Trophoblast cell (in vitro differentiated cells and primary cell): ENCODE results near the gene SELENOO.
A peak's percentile ranks its signal among the peaks of the same experiment; 100 is the strongest.
"Not testable (repeated sequence)": the region's sequence is repeated elsewhere in the genome, so short reads cannot be mapped to it uniquely, and the experiment has no call there.

ENCODE experiments used
- DNase-seq, 2 donors: peaks; one replicate each; pipeline ENCODE4 v3.0.0-alpha.2; 2016
- H2AFZ ChIP-seq: 2 replicates; pipeline ENCODE4 v1.6.1; 2013; ENCODE audit warnings: low read length, moderate library complexity, mild to moderate bottlenecking; ENCODE audit not compliant: insufficient read depth, poor library complexity
- H2AK5ac ChIP-seq: 2 replicates; pipeline ENCODE4 v1.6.1; 2013; ENCODE audit warnings: mild to moderate bottlenecking, low read length
- H2BK120ac ChIP-seq: 2 replicates; pipeline ENCODE4 v1.6.1; 2013; ENCODE audit warnings: low read length, mild to moderate bottlenecking, moderate library complexity; ENCODE audit not compliant: insufficient read depth, poor library complexity
- H2BK12ac ChIP-seq: 2 replicates; pipeline ENCODE4 v1.6.1; 2013; ENCODE audit warnings: mild to moderate bottlenecking, low read length, moderate library complexity
- H2BK5ac ChIP-seq: 2 replicates; pipeline ENCODE4 v1.6.1; 2013; ENCODE audit warnings: low read length, low read depth, moderate library complexity, mild to moderate bottlenecking; ENCODE audit not compliant: poor library complexity
- H3K14ac ChIP-seq: 2 replicates; pipeline ENCODE4 v1.6.1; 2013; ENCODE audit warnings: mild to moderate bottlenecking, low read length
- H3K18ac ChIP-seq: 2 replicates; pipeline ENCODE4 v1.6.1; 2013; ENCODE audit warnings: mild to moderate bottlenecking, low read length
- H3K23ac ChIP-seq: 2 replicates; pipeline ENCODE4 v1.6.1; 2013; ENCODE audit warnings: low read length
- H3K27ac ChIP-seq: 2 replicates; pipeline ENCODE4 v1.5.1; 2013; ENCODE audit warnings: low read depth, mild to moderate bottlenecking, inconsistent platforms, low read length, moderate library complexity
- H3K27me3 ChIP-seq: 2 replicates; pipeline ENCODE4 v1.6.1; 2013; ENCODE audit warnings: inconsistent platforms, mild to moderate bottlenecking, low read length, moderate library complexity; ENCODE audit not compliant: insufficient read depth
- H3K36me3 ChIP-seq, 2 experiments: 1 replicate in 1 of 2; 2 replicates in 1 of 2; pipeline ENCODE4 v1.6.1; 2013; ENCODE audit warnings: low read length in 2 of 2, mild to moderate bottlenecking in 2 of 2, moderate library complexity in 1 of 2; ENCODE audit not compliant: insufficient read depth in 2 of 2, control insufficient read depth in 1 of 2
- H3K4ac ChIP-seq: 2 replicates; pipeline ENCODE4 v1.6.1; 2013; ENCODE audit warnings: low read depth, mild to moderate bottlenecking, low read length, moderate library complexity
- H3K4me1 ChIP-seq, 2 experiments: 1 replicate in 1 of 2; 2 replicates in 1 of 2; pipeline ENCODE4 v1.6.1; 2013; ENCODE audit warnings: low read length in 2 of 2, mild to moderate bottlenecking in 2 of 2, moderate library complexity in 1 of 2; ENCODE audit not compliant: insufficient read depth in 2 of 2, control insufficient read depth in 1 of 2
- H3K4me2 ChIP-seq: 2 replicates; pipeline ENCODE4 v1.6.1; 2013; ENCODE audit warnings: inconsistent platforms, mild to moderate bottlenecking, low read length, moderate library complexity
- H3K4me3 ChIP-seq: 2 replicates; pipeline ENCODE4 v1.5.1; 2013; ENCODE audit warnings: mild to moderate bottlenecking, low read depth, low read length, inconsistent platforms
- H3K79me1 ChIP-seq: one replicate; pipeline ENCODE4 v1.6.1; 2013; ENCODE audit warnings: low read length
- H3K79me2 ChIP-seq: 2 replicates; pipeline ENCODE4 v1.6.1; 2013; ENCODE audit warnings: low read length, mild to moderate bottlenecking; ENCODE audit not compliant: control insufficient read depth, insufficient read depth, poor library complexity
- H3K9ac ChIP-seq: 2 replicates; pipeline ENCODE4 v1.6.1; 2013; ENCODE audit warnings: mild to moderate bottlenecking, low read length
- H3K9me3 ChIP-seq: 2 replicates; pipeline ENCODE4 v1.6.1; 2013; ENCODE audit warnings: low read depth, mild to moderate bottlenecking, control low read depth, inconsistent platforms, low read length; ENCODE audit not compliant: insufficient read depth
- H4K12ac ChIP-seq: 2 replicates; pipeline ENCODE4 v1.6.1; 2013; ENCODE audit warnings: low read depth, mild to moderate bottlenecking, low read length, moderate library complexity
- H4K8ac ChIP-seq: 2 replicates; pipeline ENCODE4 v1.6.1; 2013; ENCODE audit warnings: low read depth, mild to moderate bottlenecking, low read length, moderate library complexity
- H4K91ac ChIP-seq: one replicate; pipeline ENCODE4 v1.6.1; 2013; ENCODE audit warnings: low read depth, mild to moderate bottlenecking, low read length, moderate library complexity
- WGBS: extraction: QIAGEN DNeasy Blood & Tissue Kit; methylation state at CpG from one replicate; pipeline ENCODE4 v1.1.7; 2013; ENCODE audit warnings: missing lambda C conversion rate; ENCODE audit not compliant: insufficient read length, insufficient coverage; ENCODE audit errors: extremely low coverage; 5-methylcytosine and 5-hydroxymethylcytosine counted together

Gene SELENOO

DNA sequence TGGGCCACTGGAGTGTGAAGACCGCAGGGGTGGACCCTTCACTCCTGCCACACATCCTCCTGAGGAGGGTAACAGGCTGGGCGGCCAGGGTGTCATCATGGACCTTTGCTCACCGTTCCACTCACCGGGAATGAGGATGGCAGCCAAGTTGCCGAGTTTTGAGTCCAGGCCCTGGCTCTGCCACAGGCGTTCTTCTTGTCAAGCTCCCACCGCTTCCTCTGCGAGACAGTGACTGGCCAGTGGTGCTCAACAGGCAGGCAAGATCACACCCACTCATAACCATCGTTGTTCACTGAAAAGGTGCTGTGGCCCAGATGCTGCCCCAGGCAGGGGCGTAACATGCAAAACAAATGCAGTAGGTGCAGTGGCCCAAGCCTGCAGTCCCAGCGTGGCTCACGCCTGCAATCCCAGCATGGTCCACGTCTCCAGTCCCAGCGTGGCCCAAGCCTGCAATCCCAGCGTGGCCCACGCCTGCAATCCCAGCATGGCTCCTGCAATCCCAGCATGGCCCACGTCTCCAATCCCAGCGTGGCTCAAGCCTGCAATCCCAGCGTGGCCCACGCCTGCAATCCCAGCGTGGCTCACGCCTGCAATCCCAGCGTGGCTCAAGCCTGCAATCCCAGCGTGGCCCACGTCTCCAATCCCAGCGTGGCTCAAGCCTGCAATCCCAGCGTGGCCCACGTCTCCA lies 35.2 kb upstream of the SELENOO start:
- no peak overlapping the region for H3K18ac ChIP-seq
- H3K27ac ChIP-seq: no peak overlapping the region
- H3K14ac ChIP-seq: no peak overlapping the region
- H4K91ac ChIP-seq: no peak overlapping the region
- peaks cover 2% of the 10 kb centered on the region for H3K79me1 ChIP-seq
- H3K36me3 ChIP-seq: no peaks in the 10 kb centered on the region
- H2AFZ ChIP-seq: no peak overlapping the region
- H3K79me2 ChIP-seq: no peaks in the 10 kb centered on the region
- no peak overlapping the region for H3K4me2 ChIP-seq
- no peak overlapping the region for H2BK5ac ChIP-seq
- no peak overlapping the region for H3K9ac ChIP-seq
- peaks cover 15% of the 10 kb centered on the region for H3K9me3 ChIP-seq
- DNase-seq: no peak
- no peaks in the 10 kb centered on the region for H3K4me1 ChIP-seq
- WGBS: no CpG with 5 or more reads among the region's 28 CpGs
- H3K27me3 ChIP-seq: peaks cover 9% of the 10 kb centered on the region
- no peak overlapping the region for H3K4ac ChIP-seq
- H3K4me3 ChIP-seq: no peak overlapping the region
- H2BK12ac ChIP-seq: no peak overlapping the region
- no peak overlapping the region for H3K23ac ChIP-seq
- no peak overlapping the region for H2BK120ac ChIP-seq
- no peak overlapping the region for H4K12ac ChIP-seq
- H4K8ac ChIP-seq: no peak overlapping the region
- no peak overlapping the region for H2AK5ac ChIP-seq

GRCh38 chr22:50167689-50168489 lies 32.9 kb upstream of the SELENOO start:
- WGBS: no CpG with 5 or more reads among the region's 11 CpGs

DNA sequence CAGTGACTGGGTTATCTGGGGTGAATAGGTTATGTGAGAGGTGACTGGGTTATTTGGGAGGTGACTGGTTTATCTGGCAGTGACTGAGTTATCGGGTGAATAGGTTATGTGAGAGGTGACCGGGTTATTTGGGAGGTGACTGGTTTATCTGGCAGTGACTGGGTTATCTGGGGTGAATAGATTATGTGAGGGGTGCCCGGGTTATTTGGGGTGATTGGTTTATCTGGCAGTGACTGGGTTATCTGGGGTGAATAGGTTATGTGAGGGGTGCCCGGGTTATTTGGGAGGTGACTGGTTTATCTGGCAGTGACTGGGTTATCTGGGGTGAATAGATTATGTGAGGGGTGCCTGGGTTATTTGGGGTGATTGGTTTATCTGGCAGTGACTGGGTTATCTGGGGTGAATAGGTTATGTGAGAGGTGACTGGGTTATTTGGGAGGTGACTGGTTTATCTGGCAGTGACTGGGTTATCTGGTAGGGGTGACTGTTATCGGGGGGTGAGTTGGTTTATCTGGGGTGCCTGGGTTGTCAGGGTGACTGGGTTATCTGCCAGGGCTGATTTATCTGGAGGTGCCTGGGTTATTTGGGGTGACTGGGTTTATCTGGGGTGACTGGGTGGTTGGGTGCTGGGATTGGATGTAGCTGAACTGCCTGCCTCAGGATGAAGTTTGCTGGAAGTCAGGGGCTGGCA lies 32.2 kb upstream of the SELENOO start:
- not testable (repeated sequence) for H3K4me2 ChIP-seq, H3K27ac ChIP-seq, H3K79me1 ChIP-seq, H3K79me2 ChIP-seq, H2BK5ac ChIP-seq, H3K14ac ChIP-seq, H3K4me3 ChIP-seq, H2AFZ ChIP-seq, H2BK12ac ChIP-seq, DNase-seq, H2AK5ac ChIP-seq, H3K23ac ChIP-seq, H3K4ac ChIP-seq, H3K18ac ChIP-seq, H4K91ac ChIP-seq, H4K8ac ChIP-seq, H3K36me3 ChIP-seq, H3K9ac ChIP-seq, H2BK120ac ChIP-seq, H4K12ac ChIP-seq, H3K4me1 ChIP-seq
- peaks cover 17% of the 10 kb centered on the region for H3K27me3 ChIP-seq
- WGBS: 100% methylated on average over 1 of the region's 5 CpGs
- peaks cover 14% of the 10 kb centered on the region for H3K9me3 ChIP-seq

More at GRCh38 chr22:50167689-50168489, 32.9 kb upstream of the SELENOO start:
- H3K4me1 ChIP-seq: no peaks in the 10 kb centered on the region
- H3K18ac ChIP-seq: no peak overlapping the region
- no peak overlapping the region for H4K12ac ChIP-seq
- H3K9ac ChIP-seq: no peak overlapping the region
- no peak overlapping the region for H2AFZ ChIP-seq
- peaks cover 2% of the 10 kb centered on the region for H3K79me1 ChIP-seq
- no peaks in the 10 kb centered on the region for H3K36me3 ChIP-seq
- H3K27ac ChIP-seq: no peak overlapping the region
- no peak overlapping the region for H2BK12ac ChIP-seq
- no peaks in the 10 kb centered on the region for H3K79me2 ChIP-seq
- peaks cover 14% of the 10 kb centered on the region for H3K9me3 ChIP-seq
- H4K8ac ChIP-seq: no peak overlapping the region
- H3K4ac ChIP-seq: no peak overlapping the region
- DNase-seq: no peak
- no peak overlapping the region for H2BK5ac ChIP-seq
- no peak overlapping the region for H3K4me3 ChIP-seq
- H3K23ac ChIP-seq: no peak overlapping the region
- no peak overlapping the region for H3K14ac ChIP-seq
- H2BK120ac ChIP-seq: no peak overlapping the region
- no peak overlapping the region for H3K4me2 ChIP-seq
- H3K27me3 ChIP-seq: peaks cover 17% of the 10 kb centered on the region
- H2AK5ac ChIP-seq: no peak overlapping the region
- H4K91ac ChIP-seq: no peak overlapping the region

- Histone ChIP-seq H3K36me3 (no peaks in the 10 kb centered on the region), H2BK5ac (no peak overlapping the region), H2BK120ac (no peak overlapping the region), H4K8ac (no peak overlapping the region), H2AK5ac (no peak overlapping the region), H3K14ac (no peak overlapping the region), H3K4me1 (no peaks in the 10 kb centered on the region), H3K79me1 (peaks cover 2% of the 10 kb centered on the region), H3K4me3 (no peak overlapping the region), H3K23ac (no peak overlapping the region), H2AFZ (no peak overlapping the region), H3K4me2 (peak overlapping the region; percentile 94), H4K91ac (no peak overlapping the region), H3K27me3 (peaks cover 17% of the 10 kb centered on the region), H2BK12ac (peak overlapping the region; percentile 68), H4K12ac (no peak overlapping the region), H3K4ac (no peak overlapping the region), H3K9ac (no peak overlapping the region), H3K18ac (no peak overlapping the region), H3K79me2 (no peaks in the 10 kb centered on the region), H3K9me3 (peaks cover 14% of the 10 kb centered on the region), H3K27ac (no peak overlapping the region)
- no CpG with 5 or more reads among the region's 36 CpGs for whole genome bisulfite sequencing
- no peak for DNase-seq
These were observed 31.5 kb upstream of the SELENOO start for GRCh38 chr22:50169181-50169759.
